SIG-M5 treated with dmso at 0.1 percent for 504 hours (cell line): ENCODE results near the gene SYCP2.
"Not testable (repeated sequence)": the region's sequence is repeated elsewhere in the genome, so short reads cannot be mapped to it uniquely, and the experiment has no call there.

Source experiments
- DNase-seq: peaks from one replicate; lab custom pipeline; 2025; ENCODE audit not compliant: unreplicated experiment; lab: John Stamatoyannopoulos, UW

Gene SYCP2

DNA sequence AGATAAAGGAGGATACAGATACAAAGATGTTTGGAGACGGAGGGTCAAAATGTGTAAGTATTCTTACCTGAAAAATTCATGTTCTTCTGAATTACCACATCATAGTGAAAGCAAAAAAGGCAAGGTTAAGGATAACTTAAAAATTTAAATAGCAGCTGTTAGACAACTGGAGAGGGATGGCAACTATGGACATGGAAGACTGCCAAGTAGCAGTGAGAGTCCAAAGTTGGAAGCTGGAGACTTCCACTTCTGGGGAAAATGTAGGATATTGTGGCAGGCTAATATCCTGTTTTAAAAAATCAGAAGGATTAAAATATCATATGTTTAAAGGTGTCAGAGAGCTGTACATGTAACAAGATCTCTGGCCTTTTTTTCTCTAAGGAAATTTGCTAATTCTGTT, 29.8 kb downstream of the SYCP2 start:
- DNase-seq: no peak

- DNase-seq: no peak
These were observed 31.0 kb downstream of the SYCP2 start for GRCh38 chr20:59902470-59902869.

- DNase-seq: no peak
These were observed 37.5 kb downstream of the SYCP2 start for GRCh38 chr20:59895908-59896307.

- DNase-seq: no peak
These were observed 41.9 kb downstream of the SYCP2 start for GRCh38 chr20:59891581-59891980.

GRCh38 chr20:59890035-59890434, 43.4 kb downstream of the SYCP2 start:
- DNase-seq: not testable (repeated sequence)

DNA sequence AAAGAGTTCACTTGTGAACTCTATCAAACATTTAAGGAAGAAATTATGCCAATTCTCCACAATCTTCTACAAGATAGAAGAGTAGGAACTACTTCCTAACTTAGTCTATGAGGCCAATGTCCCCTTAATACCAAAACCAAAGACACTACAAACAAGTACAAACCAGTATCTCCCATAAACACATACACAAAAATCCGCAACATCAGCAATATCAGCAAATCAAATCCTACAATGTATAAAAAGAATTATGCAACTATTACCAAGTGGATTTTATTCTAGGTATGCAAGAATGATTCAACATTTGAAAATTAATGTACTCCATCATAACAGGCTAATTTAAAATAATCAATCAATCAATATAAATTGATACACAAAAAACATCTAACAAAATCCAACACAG, 45.4 kb downstream of the SYCP2 start:
- no peak for DNase-seq

DNA sequence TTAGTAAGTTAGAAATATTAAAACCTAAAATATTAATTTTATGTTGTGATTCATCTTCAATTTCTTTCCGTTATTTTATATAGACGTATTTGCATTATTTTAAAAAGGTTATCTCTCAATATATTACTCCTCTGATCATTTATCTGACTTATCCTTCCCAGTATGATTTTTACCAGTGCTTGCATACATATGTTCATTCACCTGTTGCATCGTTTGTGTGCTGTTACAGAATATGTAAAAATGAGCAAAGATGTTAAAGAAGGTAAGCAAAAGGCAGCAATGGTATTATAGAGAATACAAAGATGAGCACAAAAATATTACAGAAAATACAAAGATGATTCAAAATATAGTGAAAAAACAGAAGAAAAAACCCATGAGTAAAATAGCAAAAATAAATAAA, 48.9 kb downstream of the SYCP2 start:
- DNase-seq: no peak

DNA sequence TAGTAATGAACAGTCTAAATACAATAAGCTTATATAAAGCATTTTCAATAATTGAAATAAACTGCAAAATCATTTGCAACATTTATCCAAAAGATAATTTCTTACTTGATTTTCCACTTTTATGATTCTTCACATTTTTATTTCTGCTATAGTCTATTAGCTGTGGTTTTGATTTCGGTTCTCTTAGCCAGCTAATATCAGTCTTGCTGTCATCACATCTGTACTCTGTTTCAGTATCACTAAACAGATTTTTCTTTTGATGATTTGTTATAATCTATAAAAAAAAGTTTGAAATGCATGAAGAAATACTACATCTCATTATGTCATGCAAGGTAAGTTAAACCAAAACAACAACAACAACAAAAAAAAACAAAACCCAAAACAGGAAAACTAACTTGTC, 53.2 kb downstream of the SYCP2 start:
- no peak for DNase-seq

DNA sequence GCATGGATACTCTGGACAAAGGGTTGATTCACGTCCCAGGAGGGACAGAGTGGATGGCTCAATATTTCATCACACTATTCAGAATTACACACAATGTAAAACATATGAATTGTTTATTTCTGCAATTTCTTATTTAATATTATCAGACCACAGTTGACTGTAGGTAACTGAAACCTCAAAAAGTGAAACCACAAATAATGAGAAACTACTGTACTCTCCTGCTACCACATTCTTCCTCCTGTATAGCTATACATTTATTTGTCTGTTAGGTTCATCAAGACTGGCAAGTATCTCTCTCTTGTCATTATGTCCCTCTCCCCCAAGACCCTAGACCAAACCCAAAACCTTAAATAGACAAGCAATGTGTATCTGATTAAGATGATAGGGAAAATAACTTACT, 60.0 kb downstream of the SYCP2 start:
- no peak for DNase-seq

DNA sequence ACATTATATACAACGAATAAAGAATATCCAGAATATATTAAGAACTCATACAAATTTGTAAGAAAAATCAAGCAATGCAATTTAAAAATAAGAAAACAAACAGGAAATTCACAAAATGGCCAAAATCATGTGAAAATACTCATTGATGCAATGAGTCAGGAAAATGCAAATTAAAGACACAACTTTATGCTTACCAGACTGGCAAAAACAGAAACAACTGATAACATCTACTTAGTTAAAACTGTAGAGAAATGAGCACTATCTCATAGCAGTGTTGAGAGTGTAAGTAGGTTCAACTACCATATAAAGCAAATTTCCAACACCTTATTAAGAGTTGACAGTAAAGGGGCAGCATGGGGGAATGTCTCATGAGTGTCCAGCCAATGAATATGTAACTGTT, 62.3 kb downstream of the SYCP2 start:
- DNase-seq: no peak

GRCh38 chr20:59866338-59866737, 67.1 kb downstream of the SYCP2 start:
- DNase-seq: no peak

DNA sequence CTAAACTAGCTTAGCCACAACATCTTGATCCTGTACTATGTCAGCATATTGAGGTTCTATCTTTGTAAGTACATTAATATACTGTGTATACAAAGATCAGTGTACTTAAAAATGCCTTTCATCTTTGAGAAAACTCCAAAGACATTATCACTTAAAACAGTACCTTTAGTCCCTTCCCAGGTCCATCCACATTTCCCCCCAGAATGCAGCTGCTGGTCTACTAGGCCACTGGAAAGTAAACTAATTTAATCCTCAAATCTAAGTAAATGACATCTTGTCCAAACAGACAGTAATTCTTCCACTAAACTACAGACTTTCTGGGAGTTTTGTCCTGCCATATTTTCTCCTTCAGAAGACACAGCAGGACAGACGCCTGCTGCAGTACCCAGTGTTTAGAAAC, 68.7 kb downstream of the SYCP2 start:
- no peak for DNase-seq

- no peak for DNase-seq
These were observed 70.4 kb downstream of the SYCP2 start for GRCh38 chr20:59863058-59863457.

GRCh38 chr20:59861401-59861800, 72.0 kb downstream of the SYCP2 start:
- DNase-seq: no peak

DNA sequence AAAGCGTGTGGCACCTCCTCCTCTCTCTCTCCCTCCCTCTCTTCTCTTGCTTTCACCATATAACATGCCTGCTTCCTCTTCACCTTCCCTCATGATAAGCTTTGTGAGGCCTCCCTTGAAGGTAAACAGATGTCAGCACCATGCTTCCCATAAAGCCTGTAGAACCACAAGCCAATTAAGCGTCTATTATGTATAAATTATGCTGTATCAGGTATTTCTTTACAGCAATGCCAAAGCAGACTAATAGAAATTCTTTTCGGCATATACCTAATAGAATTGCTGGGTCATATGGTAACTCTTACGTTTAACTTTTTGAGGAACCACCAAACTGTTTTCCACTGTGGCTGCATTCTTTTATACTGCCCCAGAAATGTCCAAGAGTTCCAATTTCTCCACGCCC, 75.0 kb downstream of the SYCP2 start:
- no peak for DNase-seq

- no peak for DNase-seq
These were observed 75.5 kb downstream of the SYCP2 start for GRCh38 chr20:59857966-59858365.

DNA sequence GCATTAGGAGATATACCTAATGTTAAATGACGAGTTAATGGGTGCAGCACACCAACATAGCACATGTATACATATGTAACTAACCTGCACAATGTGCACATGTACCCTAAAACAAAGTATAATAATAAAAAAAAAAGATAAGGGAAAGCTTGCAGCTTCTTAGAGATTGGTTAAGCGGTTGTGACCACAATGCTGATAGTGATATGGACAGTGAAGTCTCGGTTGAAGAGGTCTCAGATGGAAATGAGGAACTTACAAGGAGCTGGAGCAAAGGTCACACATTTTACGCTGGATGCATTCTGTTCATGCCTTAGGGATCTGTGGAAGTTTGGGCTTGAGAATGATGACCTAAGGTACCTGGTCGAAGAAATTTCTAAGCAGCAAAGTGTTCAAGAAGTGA, 76.5 kb downstream of the SYCP2 start:
- DNase-seq: not testable (repeated sequence)

DNA sequence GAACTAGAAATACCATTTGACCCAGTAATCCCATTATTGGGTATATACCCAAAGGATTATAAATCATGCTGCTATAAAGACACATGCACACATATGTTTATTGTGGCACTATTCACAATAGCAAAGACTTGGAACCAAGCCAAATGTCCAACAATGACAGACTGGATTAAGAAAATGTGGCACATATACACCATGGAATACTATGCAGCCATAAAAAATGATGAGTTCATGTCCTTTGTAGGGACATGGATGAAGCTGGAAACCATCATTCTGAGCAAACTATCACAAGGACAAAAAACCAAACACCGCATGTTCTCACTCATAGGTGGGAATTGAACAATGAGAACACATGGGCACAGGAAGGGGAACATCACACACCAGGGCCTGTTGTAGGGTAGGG, 76.9 kb downstream of the SYCP2 start:
- DNase-seq: not testable (repeated sequence)

DNA sequence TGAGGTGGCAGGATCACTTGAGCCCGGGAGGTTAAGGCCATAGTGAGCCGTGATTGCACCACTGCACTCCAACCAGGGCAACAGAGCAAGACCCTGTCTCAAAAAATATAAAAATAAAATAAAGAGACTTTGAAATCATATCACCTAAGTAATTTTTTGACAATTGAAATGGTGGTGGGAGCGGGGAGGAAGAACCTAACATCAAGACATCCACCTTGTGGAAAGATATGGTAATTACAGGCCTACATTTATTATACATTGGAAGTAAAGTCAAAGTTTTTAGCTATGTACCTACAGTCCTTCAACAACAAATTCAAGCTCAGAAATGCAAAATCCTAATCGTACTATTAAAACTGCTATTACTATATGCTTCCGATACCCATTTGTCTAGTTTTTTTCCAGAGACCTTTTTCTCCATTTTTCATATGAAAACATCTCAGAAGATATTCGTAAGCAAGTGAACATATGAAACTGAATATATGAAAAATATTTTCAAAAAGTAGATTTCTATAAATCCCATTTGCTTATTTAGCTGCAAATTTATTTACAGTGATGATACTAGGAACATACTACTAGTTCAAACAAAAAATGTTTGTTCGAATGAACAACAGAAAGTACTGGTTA, 83.3 kb downstream of the SYCP2 start:
- DNase-seq: peak; percentile 59

DNA sequence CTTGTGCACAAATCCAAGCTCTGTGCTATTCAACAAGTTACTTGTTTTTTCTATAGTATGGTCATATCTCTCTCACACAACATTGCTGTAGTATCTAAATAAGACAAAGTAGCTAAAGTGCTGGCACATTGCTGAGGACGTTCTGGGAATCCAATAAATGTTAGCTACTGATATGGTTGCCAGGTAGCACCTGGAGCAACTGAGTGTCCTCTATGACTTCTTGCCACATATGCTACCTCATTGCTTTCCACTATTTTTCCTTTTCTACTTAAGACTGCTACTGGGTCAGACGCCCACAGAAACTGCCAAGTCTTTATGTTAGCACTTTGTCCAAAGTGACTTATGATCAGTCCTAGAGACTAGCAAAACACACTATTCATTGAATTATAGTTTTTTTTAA, 85.3 kb downstream of the SYCP2 start:
- no peak for DNase-seq

DNA sequence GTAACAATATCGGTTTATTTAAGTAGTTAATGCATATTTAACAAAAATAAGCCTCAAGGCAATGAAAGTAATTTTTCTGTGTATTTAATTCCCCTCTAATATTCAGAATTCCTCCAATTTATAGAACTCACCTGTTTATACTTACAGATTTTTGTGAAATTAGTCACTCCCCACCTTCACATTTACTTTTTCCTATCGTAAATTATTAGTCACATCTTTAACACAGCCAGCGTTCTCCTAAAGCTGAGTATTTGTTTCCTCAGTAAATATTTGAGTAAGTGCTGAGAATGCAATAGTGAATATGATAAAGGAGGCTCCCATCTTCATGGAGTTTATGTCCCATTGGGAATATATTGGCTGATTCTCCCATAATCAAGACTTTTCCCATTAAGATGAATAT, 88.0 kb downstream of the SYCP2 start:
- no peak for DNase-seq

- DNase-seq: no peak
These were observed 94.0 kb downstream of the SYCP2 start for GRCh38 chr20:59839400-59839799.

- no peak for DNase-seq
These were observed 95.6 kb downstream of the SYCP2 start for GRCh38 chr20:59837623-59838394.
